HCT116 (cell line): ENCODE data around the gene MCAM. TPM values are rescaled to one million over a fixed set of nuclear protein-coding genes. Genes with fewer than 3 reads are reported as not detected.

Experiments used
- ATAC-seq: fragments of 200-7000 bp; cut with Tn5 transposase; 2 replicates; pipeline ENCODE4 v1.9.1; 2020; ENCODE audit warnings: mild to moderate bottlenecking, moderate library complexity
- BruUV-seq: library from RNA; stranded (reverse); fragments of 400-500 nt; replicated peaks from 2 replicates; lab custom pipeline; 2021; lab: Mats Ljungman, UMichigan
- CTCF ChIA-PET: fragments of 300-600 bp; sonication (Branson Sonifier 250); formaldehyde crosslinking; loops from one replicate; lab custom pipeline; 2021; ENCODE audit warnings: antibody characterized with exemption; lab: Charles Lee
- POLR2A ChIA-PET: fragments of 300-600, 350-600 bp; sonication (Branson Sonifier 250); formaldehyde crosslinking; loops from one replicate; lab custom pipeline; 2021; ENCODE audit warnings: antibody characterized with exemption; lab: Charles Lee
- RAD21 ChIA-PET, 2 experiments: fragments of 300-600 bp; sonication (Branson Sonifier 250); formaldehyde crosslinking; loops; one replicate each; lab custom pipeline; 2023; ENCODE audit warnings: low total read pairs in 2 of 2; ENCODE audit not compliant: uncharacterized antibody in 2 of 2, unreplicated experiment in 2 of 2, low non-redundant PET in 1 of 2; lab: Charles Lee
- DNase-seq: peaks from one replicate; pipeline ENCODE4 v3.0.0-alpha.2; 2010; ENCODE audit warnings: low read depth, low spot score
- H2AFZ ChIP-seq: fragments of 200-600 bp; shearing (Covaris generic), sonication (generic); 2 replicates; pipeline ENCODE4 v1.6.1; 2017; ENCODE audit warnings: low read depth, mixed run types, mixed read lengths, antibody characterized with exemption, low read length; ENCODE audit not compliant: poor library complexity, severe bottlenecking
- H3K27ac ChIP-seq: 2 replicates; pipeline ENCODE4 v1.5.1; 2012; ENCODE audit warnings: low read depth, low read length
- H3K27me3 ChIP-seq: fragments of 200-600 bp; sonication (generic); 2 replicates; pipeline ENCODE4 v1.6.1; 2016; ENCODE audit warnings: mixed run types, low read length, mixed read lengths; ENCODE audit not compliant: insufficient read depth
- H3K36me3 ChIP-seq, 2 experiments: fragments of 200-500 bp in 1 of 2; fragments of 200-600 bp in 1 of 2; sonication (Bioruptor generic) in 1 of 2; sonication (generic) in 1 of 2; 2 replicates each; pipeline versions ENCODE4 v1.5.1 to v1.6.1; 2014 to 2016; ENCODE audit warnings: low read length in 2 of 2, inconsistent platforms in 1 of 2, mixed read lengths in 1 of 2, mixed run types in 1 of 2; ENCODE audit not compliant: insufficient read depth in 2 of 2, control insufficient read depth in 1 of 2
- H3K4me1 ChIP-seq, 2 experiments: fragments of 200-600 bp in 1 of 2; sonication (generic) in 1 of 2; 2 replicates each; pipeline versions ENCODE4 v1.5.1 to v1.6.1; 2012 to 2017; ENCODE audit warnings: low read length in 2 of 2, inconsistent platforms in 1 of 2, mild to moderate bottlenecking in 1 of 2, mixed read lengths in 1 of 2, mixed run types in 1 of 2, moderate library complexity in 1 of 2; ENCODE audit not compliant: insufficient read depth in 2 of 2, control insufficient read depth in 1 of 2
- H3K4me2 ChIP-seq: fragments of 200-600 bp; sonication (generic); 2 replicates; pipeline ENCODE4 v1.6.1; 2017; ENCODE audit warnings: mixed run types, low read length, mixed read lengths
- H3K4me3 ChIP-seq, 2 experiments: fragments of 200-600 bp in 1 of 2; sonication (generic) in 1 of 2; replicated peaks in 1 of 2; 2 replicates each; pipeline ENCODE4 v1.5.1; 2011 to 2016; ENCODE audit warnings: low read length in 2 of 2, control low read depth in 1 of 2, low read depth in 1 of 2, mild to moderate bottlenecking in 1 of 2, mixed read lengths in 1 of 2, mixed run types in 1 of 2
- H3K79me2 ChIP-seq: fragments of 200-600 bp; sonication (generic); 2 replicates; pipeline ENCODE4 v1.6.1; 2017; ENCODE audit warnings: mild to moderate bottlenecking, mixed run types, low read length, moderate library complexity, mixed read lengths; ENCODE audit not compliant: insufficient read depth
- H3K9ac ChIP-seq: fragments of 200-600 bp; sonication (generic); 2 replicates; pipeline ENCODE4 v1.6.1; 2016; ENCODE audit warnings: low read length, mixed read lengths
- H3K9me2 ChIP-seq: fragments of 200-600 bp; sonication (generic), shearing (Covaris generic); 2 replicates; pipeline ENCODE4 v1.6.1; 2017; ENCODE audit warnings: mixed run types, mild to moderate bottlenecking, moderate library complexity; ENCODE audit not compliant: insufficient read depth
- H3K9me3 ChIP-seq, 2 experiments: fragments of 200-500 bp in 1 of 2; fragments of 200-600 bp in 1 of 2; sonication (Bioruptor generic) in 1 of 2; sonication (generic) in 1 of 2; 2 replicates each; pipeline ENCODE4 v1.6.1; 2014 to 2017; ENCODE audit warnings: low read length in 2 of 2, mixed read lengths in 2 of 2, inconsistent platforms in 1 of 2, low read depth in 1 of 2, mild to moderate bottlenecking in 1 of 2, mixed run types in 1 of 2, moderate library complexity in 1 of 2; ENCODE audit not compliant: control insufficient read depth in 1 of 2, insufficient read depth in 1 of 2
- H4K20me1 ChIP-seq: fragments of 200-600 bp; sonication (generic), shearing (Covaris generic); 2 replicates; pipeline ENCODE4 v1.6.1; 2017; ENCODE audit warnings: mixed run types, mild to moderate bottlenecking, moderate library complexity; ENCODE audit not compliant: insufficient read depth
- ATF3 ChIP-seq: IDR thresholded peaks from 2 replicates; pipeline ENCODE4 v1.6.1; 2012
- CBX3 ChIP-seq: IDR thresholded peaks from 2 replicates; pipeline ENCODE4 v1.6.1; 2012; ENCODE audit warnings: low read depth
- CEBPB ChIP-seq: IDR thresholded peaks from 2 replicates; pipeline ENCODE4 v1.6.1; 2012; ENCODE audit warnings: low read depth
- CTCF ChIP-seq, 3 experiments: fragments of 200-600 bp in 1 of 3; sonication (generic) in 1 of 3; IDR thresholded peaks in 2 of 3; conservative IDR thresholded peaks in 1 of 3; 2 replicates each; pipeline ENCODE4 v1.5.1; 2012 to 2017; ENCODE audit warnings: low read depth in 2 of 3, low read length in 2 of 3, antibody characterized with exemption in 1 of 3, borderline replicate concordance in 1 of 3, control low read depth in 1 of 3, mild to moderate bottlenecking in 1 of 3, mixed read lengths in 1 of 3, mixed run types in 1 of 3, moderate library complexity in 1 of 3; ENCODE audit not compliant: insufficient read depth in 1 of 3
- EGR1 ChIP-seq: IDR thresholded peaks from 2 replicates; pipeline ENCODE4 v1.6.1; 2012; ENCODE audit warnings: low read depth
- ELF1 ChIP-seq: IDR thresholded peaks from 2 replicates; pipeline ENCODE4 v1.6.1; 2012; ENCODE audit warnings: low read depth, borderline replicate concordance
- EZH2 ChIP-seq: fragments of 200-600 bp; sonication (generic); IDR thresholded peaks from 2 replicates; pipeline ENCODE4 v1.6.1; 2017; ENCODE audit warnings: antibody characterized with exemption, mixed run types
- FOSL1 ChIP-seq: IDR thresholded peaks from 2 replicates; pipeline ENCODE4 v1.6.1; 2012; ENCODE audit warnings: low read depth
- JUND ChIP-seq: IDR thresholded peaks from 2 replicates; pipeline ENCODE4 v1.6.1; 2012
- MAX ChIP-seq: IDR thresholded peaks from 2 replicates; pipeline ENCODE4 v1.6.1; 2012
- POLR2A ChIP-seq: IDR thresholded peaks from 2 replicates; pipeline ENCODE4 v1.7.0; 2011; ENCODE audit warnings: borderline replicate concordance; ENCODE audit not compliant: insufficient read depth, insufficient read length; ENCODE audit errors: extremely low read depth
- POLR2AphosphoS5 ChIP-seq: IDR thresholded peaks from 2 replicates; pipeline ENCODE4 v1.6.1; 2011; ENCODE audit warnings: mild to moderate bottlenecking, low read depth, low read length, moderate library complexity
- REST ChIP-seq: IDR thresholded peaks from 2 replicates; pipeline ENCODE4 v1.6.1; 2012; ENCODE audit warnings: low read depth
- SIN3A ChIP-seq: IDR thresholded peaks from 2 replicates; pipeline ENCODE4 v1.6.1; 2012; ENCODE audit warnings: low read depth
- SP1 ChIP-seq: IDR thresholded peaks from 2 replicates; pipeline ENCODE4 v1.6.1; 2012; ENCODE audit warnings: low read depth
- TCF7L2 ChIP-seq: IDR thresholded peaks from 2 replicates; pipeline ENCODE4 v1.7.0; 2011; ENCODE audit warnings: borderline replicate concordance, inconsistent platforms; ENCODE audit not compliant: insufficient read depth, insufficient read length; ENCODE audit errors: extremely low read depth
- YY1 ChIP-seq: IDR thresholded peaks from 2 replicates; pipeline ENCODE4 v1.6.1; 2011; ENCODE audit warnings: low read length, low read depth, moderate library complexity, mild to moderate bottlenecking; ENCODE audit not compliant: insufficient replicate concordance; ENCODE audit errors: extremely low read depth
- ZBTB33 ChIP-seq: IDR thresholded peaks from 2 replicates; pipeline ENCODE4 v1.6.1; 2011; ENCODE audit warnings: mild to moderate bottlenecking, low read length, moderate library complexity; ENCODE audit not compliant: insufficient replicate concordance; ENCODE audit errors: extremely low read depth
- ZFX ChIP-seq: fragments of 450-650 bp; IDR thresholded peaks from 2 replicates; pipeline ENCODE4 v1.6.1; 2017
- ZNF274 ChIP-seq: fragments of 200-500 bp; sonication (Bioruptor generic); IDR thresholded peaks from 2 replicates; pipeline ENCODE4 v1.6.1; 2014; ENCODE audit warnings: mild to moderate bottlenecking, low read depth, low read length, inconsistent platforms
- intact Hi-C: fragments of 100-400 bp; cut with micrococcal nuclease; formaldehyde crosslinking; loops from 2 replicates; pipeline ENCODE4 v1.10.0; 2022
- total RNA-seq: library from RNA; stranded (reverse); gene quantifications from one replicate; pipeline ENCODE4 v1.2.1, GENCODE V29; 2021; ENCODE audit not compliant: unreplicated experiment

MCAM gene
- total RNA-seq, 1 experiment from 2014 or later = 17.4 TPM

GRCh38 chr11:119307974-119308373, 9.0 kb downstream of the MCAM start:
- intact Hi-C loops = no loop called here
- no peaks in the 10 kb centered on the region for H4K20me1 ChIP-seq
- H3K36me3 ChIP-seq = peaks cover 0 to 12% of the 10 kb centered on the region in 2 experiments; a peak in 2 of 4 replicates
- no TSS peak for BruUV-seq
- H3K4me2 ChIP-seq = no peak overlapping the region
- DNase-seq (no peak), ATAC-seq (no peak)
- H3K9me3 ChIP-seq = no peaks in the 10 kb centered on the region
- ChIA-PET RAD21 (no interaction called here), POLR2A (interaction anchor here (0.7 to 1.2 kb wide), 3 partner anchors 9 to 10 kb away, joined by 3 read pairs; partner anchors contain the start of gene MCAM), CTCF (interaction anchor here (1.1 kb wide), 1 partner anchor 15 kb away, joined by 3 read pairs; no protein-coding TSS in a partner anchor)
- no peak overlapping the region for H2AFZ ChIP-seq
- H3K27ac ChIP-seq = no peak overlapping the region
- no peaks in the 10 kb centered on the region for H3K79me2 ChIP-seq
- H3K4me3 ChIP-seq = no peak overlapping the region
- no peaks in the 10 kb centered on the region for H3K9me2 ChIP-seq
- H3K9ac ChIP-seq = no peak overlapping the region
- H3K27me3 ChIP-seq = no peaks in the 10 kb centered on the region
- no peaks in the 10 kb centered on the region for H3K4me1 ChIP-seq
- TF ChIP-seq ZFX (no peak), MAX (no peak), CEBPB (no peak), REST (no peak), POLR2A (no peak), CBX3 (no peak), ELF1 (no peak), JUND (no peak), ZBTB33 (no peak), YY1 (no peak), POLR2AphosphoS5 (no peak), EGR1 (no peak), EZH2 (no peak), ZNF274 (no peak), TCF7L2 (no peak), SIN3A (no peak), CTCF (IDR thresholded peaks at IDR 0.05 in 2 of 3, conservative IDR thresholded peaks at IDR 0.05 in 1 of 3; ENCODE audit: borderline replicate concordance in 1 of 3, insufficient read depth in 1 of 3, low read depth in 2 of 3, low read length in 2 of 3) (no peak), SP1 (no peak), ATF3 (no peak), FOSL1 (no peak)
